HFFc6 (cell line): ENCODE results near the gene STX5. TPM values are rescaled to one million over a fixed set of nuclear protein-coding genes. Genes with fewer than 3 reads are reported as not detected.

Source experiments
- DNase-seq: peaks from one replicate; pipeline ENCODE4 v3.0.0-alpha.2; 2018
- H3K27ac Mint-ChIP-seq: 2 replicates; pipeline ENCODE4 v1.8.0; 2020; ENCODE audit warnings: mild to moderate bottlenecking, mixed read lengths
- H3K27me3 Mint-ChIP-seq: 2 replicates; pipeline ENCODE4 v1.8.0; 2021; ENCODE audit warnings: mild to moderate bottlenecking, moderate library complexity, mixed read lengths; ENCODE audit not compliant: insufficient read depth
- H3K36me3 Mint-ChIP-seq: 2 replicates; pipeline ENCODE4 v1.8.0; 2021; ENCODE audit warnings: low read depth, mixed read lengths
- H3K4me1 Mint-ChIP-seq: 2 replicates; pipeline ENCODE4 v1.8.0; 2020; ENCODE audit warnings: low read depth, mixed read lengths
- H3K4me3 Mint-ChIP-seq: 2 replicates; pipeline ENCODE4 v1.8.0; 2020; ENCODE audit warnings: mild to moderate bottlenecking, moderate library complexity, mixed read lengths
- H3K9me3 Mint-ChIP-seq: 2 replicates; pipeline ENCODE4 v1.8.0; 2020; ENCODE audit warnings: mild to moderate bottlenecking, mixed read lengths
- CTCF ChIP-seq: fragments of 200-600 bp; sonication (generic); IDR thresholded peaks from 2 replicates; pipeline ENCODE4 v1.5.0; 2021; ENCODE audit warnings: antibody characterized with exemption, mild to moderate bottlenecking
- total RNA-seq, 6 experiments: library from RNA; stranded (reverse); fragmentation: NEBNext Ultra II Directional; extraction: Animal tissue kit (Norgen Biotek cat#: 25700); gene quantifications; 2 replicates in 1 of 6; 3 replicates in 5 of 6; pipeline ENCODE4 v1.2.3, GENCODE V29; 2021

Gene STX5
- total RNA-seq, 6 experiments from 2014 or later = 41.4 to 54.6 (median 47.8) TPM

GRCh38 chr11:62852523-62853188 lies 20.8 kb upstream of the STX5 start:
- H3K9me3 Mint-ChIP-seq = peaks cover 10% of the 10 kb centered on the region
- peaks cover 19% of the 10 kb centered on the region for H3K27me3 Mint-ChIP-seq
- no peak for DNase-seq
- H3K36me3 Mint-ChIP-seq = peaks cover 43% of the 10 kb centered on the region
- peaks cover 37% of the 10 kb centered on the region for H3K4me1 Mint-ChIP-seq
- H3K4me3 Mint-ChIP-seq = peak overlapping the region; percentile 97
- TF ChIP-seq CTCF = no peak
- peak overlapping the region; percentile 93 for H3K27ac Mint-ChIP-seq

DNA sequence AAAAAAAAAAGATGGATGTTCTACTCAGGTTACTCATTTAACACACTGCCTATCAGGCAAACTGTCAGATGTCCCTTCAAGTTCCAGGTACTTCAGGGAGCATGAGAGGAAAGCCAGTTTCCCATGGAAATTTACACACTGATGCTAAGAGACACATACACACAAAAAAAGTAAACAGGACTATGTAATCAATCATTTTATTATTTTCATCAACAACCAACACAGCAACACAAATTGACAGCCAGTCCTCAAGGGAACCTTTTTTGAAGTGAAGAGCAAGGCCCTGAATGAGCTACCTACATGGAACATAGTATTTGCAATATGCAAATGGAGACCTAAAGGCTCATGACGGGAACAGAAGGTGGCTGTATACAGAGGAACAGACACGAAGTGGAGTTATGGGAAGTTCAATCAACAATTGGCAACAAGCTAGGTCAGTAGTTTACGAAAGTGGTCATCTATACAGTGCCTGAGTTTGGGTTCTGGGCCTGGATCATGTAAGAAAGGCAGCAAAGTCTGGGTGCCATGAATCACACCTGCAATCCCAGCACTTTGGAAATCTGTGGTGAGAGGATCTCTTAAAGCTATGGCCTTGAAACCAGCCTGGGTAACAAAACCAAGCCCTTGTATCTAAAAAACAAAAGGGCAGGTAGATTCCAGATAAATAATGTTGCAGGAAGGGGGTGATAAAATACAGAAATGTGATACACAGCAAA lies 20.1 kb upstream of the STX5 start:
- DNase-seq = no peak
- Mint-ChIP-seq H3K9me3 (peaks cover 10% of the 10 kb centered on the region), H3K27me3 (peaks cover 19% of the 10 kb centered on the region), H3K4me3 (peak overlapping the region; percentile 37), H3K27ac (peak overlapping the region; percentile 55), H3K36me3 (peaks cover 43% of the 10 kb centered on the region), H3K4me1 (peaks cover 31% of the 10 kb centered on the region)
- TF ChIP-seq CTCF = no peak

DNA sequence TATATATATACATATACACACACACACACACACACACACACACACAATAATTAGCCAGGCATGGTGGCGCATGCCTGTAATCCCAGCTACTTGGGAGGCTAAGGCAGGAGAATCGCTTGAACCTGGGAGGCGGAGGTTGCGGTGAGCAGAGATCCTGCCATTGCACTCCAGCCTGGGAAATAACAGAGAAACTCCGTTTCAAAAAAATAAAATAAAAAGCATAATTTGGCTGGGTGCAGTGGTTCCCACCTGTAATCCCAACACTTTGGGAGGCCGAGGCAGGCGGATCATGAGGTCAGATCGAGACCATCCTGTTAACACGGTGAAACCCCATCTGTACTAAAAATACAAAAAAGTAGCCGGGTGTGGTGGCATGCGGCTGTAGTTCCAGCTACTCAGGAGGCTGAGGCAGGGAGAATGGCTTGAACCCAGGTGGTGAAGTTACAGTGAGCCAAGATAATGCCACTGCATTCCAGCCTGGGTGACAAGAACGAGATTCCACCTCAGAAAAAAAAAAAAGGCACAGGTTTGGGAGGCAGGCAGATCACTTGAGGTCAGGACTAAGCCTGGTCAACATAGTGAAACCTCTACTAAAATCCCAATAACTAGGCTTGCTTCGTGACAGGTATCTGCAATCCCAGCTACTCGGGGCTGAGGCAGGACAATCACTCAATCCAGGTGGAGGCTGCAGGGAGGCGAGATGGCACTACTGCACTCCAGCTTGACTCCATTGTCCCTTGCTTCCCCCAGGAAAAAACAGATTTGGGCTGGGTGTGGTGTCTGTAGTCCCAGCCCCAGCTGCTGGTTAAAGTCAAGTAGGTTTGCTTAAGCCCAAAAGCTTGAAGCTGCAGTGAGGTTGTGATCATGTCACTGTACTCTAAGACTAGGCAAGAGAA lies 19.3 kb upstream of the STX5 start:
- Mint-ChIP-seq H3K27me3 (peaks cover 19% of the 10 kb centered on the region), H3K4me1 (peaks cover 31% of the 10 kb centered on the region), H3K27ac (peak overlapping the region; percentile 55), H3K4me3 (peak overlapping the region; percentile 37), H3K36me3 (peaks cover 43% of the 10 kb centered on the region), H3K9me3 (peaks cover 10% of the 10 kb centered on the region)
- TF ChIP-seq CTCF = no peak
- DNase-seq = no peak

DNA sequence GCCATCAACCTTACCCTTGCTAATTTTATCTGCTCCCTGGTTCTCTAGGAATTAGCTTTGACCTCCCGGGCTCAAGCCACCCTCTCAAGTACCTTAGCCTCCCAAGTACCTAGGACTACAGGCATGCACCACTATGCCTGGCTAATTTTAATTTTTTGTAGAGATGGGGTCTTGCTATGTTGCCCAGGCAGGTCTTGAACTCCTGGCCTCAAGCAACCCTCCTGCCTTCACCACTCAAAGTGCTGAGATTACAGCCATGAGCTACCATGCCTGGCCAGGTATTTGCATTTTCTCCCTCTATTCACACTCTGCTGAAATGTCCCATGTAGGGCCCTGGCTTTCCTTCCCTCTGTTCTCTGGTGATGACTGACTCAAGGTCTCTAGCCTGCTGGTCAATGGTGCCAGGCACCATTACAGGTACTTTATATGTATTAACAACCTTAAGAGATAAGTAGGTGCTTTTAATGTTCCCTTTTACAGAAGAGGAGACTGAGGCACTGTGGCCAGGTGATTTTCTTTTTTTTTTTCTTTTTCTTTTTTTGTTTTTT lies 16.0 kb upstream of the STX5 start:
- Mint-ChIP-seq H3K27ac (no peak overlapping the region), H3K27me3 (peaks cover 1% of the 10 kb centered on the region), H3K9me3 (no peaks in the 10 kb centered on the region), H3K36me3 (peaks cover 14% of the 10 kb centered on the region), H3K4me3 (no peak overlapping the region), H3K4me1 (peaks cover 20% of the 10 kb centered on the region)
- no peak for DNase-seq
- no peak for TF ChIP-seq CTCF

GRCh38 chr11:62846177-62846576 lies 14.3 kb upstream of the STX5 start:
- peaks cover 1% of the 10 kb centered on the region for H3K27me3 Mint-ChIP-seq
- H3K9me3 Mint-ChIP-seq = no peaks in the 10 kb centered on the region
- no peak for DNase-seq
- no peak overlapping the region for H3K27ac Mint-ChIP-seq
- no peaks in the 10 kb centered on the region for H3K36me3 Mint-ChIP-seq
- no peak overlapping the region for H3K4me3 Mint-ChIP-seq
- peaks cover 5% of the 10 kb centered on the region for H3K4me1 Mint-ChIP-seq
- no peak for TF ChIP-seq CTCF
